ENCODE data around the gene EEPD1. TPM values are rescaled to one million over a fixed set of nuclear protein-coding genes. Genes with fewer than 3 reads are reported as not detected.

EEPD1 gene
- total and polyA plus RNA-seq, 2 donors (not counting 3 experiments of a cell fraction or from before 2014, with no cell fraction given), result 0.40 to 0.42 TPM

GRCh38 chr7:36338256-36338655 is 185.2 kb downstream of the EEPD1 start:
- CTCF ChIA-PET, result interaction anchor here (1.2 kb wide), 1 partner anchor 18 kb away, joined by 3 read pairs; no protein-coding TSS in a partner anchor
- BruUV-seq (replicated peaks), result no TSS peak
- H3K9me3 ChIP-seq (replicated peaks; ENCODE audit: control insufficient read depth, insufficient read depth, low read length), result no peaks in the 10 kb centered on the region

More at GRCh38 chr7:36338256-36338655, 185.2 kb downstream of the EEPD1 start:
- Histone ChIP-seq H3K79me2 (ENCODE audit: control insufficient read depth, insufficient read depth, low read length) (no peaks in the 10 kb centered on the region), H3K27ac (ENCODE audit: insufficient read depth, low read depth, low read length) (no peak overlapping the region), H3K27me3 (ENCODE audit: control insufficient read depth in 2 of 2, insufficient read depth in 2 of 2, low read length in 2 of 2) (no peaks in the 10 kb centered on the region), H3K4me2 (ENCODE audit: insufficient read depth, low read length) (no peak overlapping the region), H3K4me3 (replicated peaks in 1 of 3; ENCODE audit: insufficient read depth in 1 of 3, low read depth in 1 of 3, low read length in 3 of 3) (no peak overlapping the region), H4K20me1 (replicated peaks; ENCODE audit: control insufficient read depth, extremely low read depth, insufficient read depth, low read length) (no peaks in the 10 kb centered on the region), H3K9me1 (replicated peaks; ENCODE audit: control insufficient read depth, extremely low read depth, insufficient read depth, low read length) (no peaks in the 10 kb centered on the region), H3K4me1 (ENCODE audit: control insufficient read depth, extremely low read depth, insufficient read depth, low read length) (no peaks in the 10 kb centered on the region), H3K36me3 (ENCODE audit: control insufficient read depth in 2 of 2, extremely low read depth in 1 of 2, insufficient read depth in 2 of 2, low read length in 2 of 2) (no peaks in the 10 kb centered on the region), H3K9ac (replicated peaks; ENCODE audit: extremely low read depth, insufficient read depth, low read length) (no peak overlapping the region), H2AFZ (ENCODE audit: low read depth, low read length) (no peak overlapping the region)
- POLR2A ChIA-PET, result no interaction called here
- TF ChIP-seq GATA2 (IDR thresholded peaks at IDR 0.05; ENCODE audit: insufficient read depth, insufficient read length, low read depth, low read length) (no peak), EZH2 (IDR thresholded peaks at IDR 0.05; ENCODE audit: borderline replicate concordance, low read depth, low read length, severe bottlenecking) (no peak), CTCF (IDR thresholded peaks at IDR 0.05; ENCODE audit: extremely low read depth in 1 of 2, insufficient read depth in 1 of 2, low read depth in 1 of 2, low read length in 2 of 2) (no peak), JUN (IDR thresholded peaks at IDR 0.05; ENCODE audit: borderline replicate concordance, insufficient read depth, insufficient read length, low read depth) (no peak), MAX (IDR thresholded peaks at IDR 0.05; ENCODE audit: insufficient read depth, insufficient read length) (no peak), POLR2AphosphoS5 (IDR thresholded peaks at IDR 0.05; ENCODE audit: insufficient read depth, low read depth, low read length) (no peak), FOS (IDR thresholded peaks at IDR 0.05; ENCODE audit: borderline replicate concordance, insufficient read depth, low read length) (no peak)
- dilution Hi-C loops (cut with MboI; ENCODE audit: extremely low pct_ligation_motif_present, low sequenced_read_pairs) (no loop called here), intact Hi-C loops (cut with micrococcal nuclease) (no loop called here)
- DNase-seq (ENCODE audit: low read depth, low spot score), result no peak
- no peak for FAIRE-seq
